ENCODE results near the gene SLC13A3.

Gene SLC13A3

DNA sequence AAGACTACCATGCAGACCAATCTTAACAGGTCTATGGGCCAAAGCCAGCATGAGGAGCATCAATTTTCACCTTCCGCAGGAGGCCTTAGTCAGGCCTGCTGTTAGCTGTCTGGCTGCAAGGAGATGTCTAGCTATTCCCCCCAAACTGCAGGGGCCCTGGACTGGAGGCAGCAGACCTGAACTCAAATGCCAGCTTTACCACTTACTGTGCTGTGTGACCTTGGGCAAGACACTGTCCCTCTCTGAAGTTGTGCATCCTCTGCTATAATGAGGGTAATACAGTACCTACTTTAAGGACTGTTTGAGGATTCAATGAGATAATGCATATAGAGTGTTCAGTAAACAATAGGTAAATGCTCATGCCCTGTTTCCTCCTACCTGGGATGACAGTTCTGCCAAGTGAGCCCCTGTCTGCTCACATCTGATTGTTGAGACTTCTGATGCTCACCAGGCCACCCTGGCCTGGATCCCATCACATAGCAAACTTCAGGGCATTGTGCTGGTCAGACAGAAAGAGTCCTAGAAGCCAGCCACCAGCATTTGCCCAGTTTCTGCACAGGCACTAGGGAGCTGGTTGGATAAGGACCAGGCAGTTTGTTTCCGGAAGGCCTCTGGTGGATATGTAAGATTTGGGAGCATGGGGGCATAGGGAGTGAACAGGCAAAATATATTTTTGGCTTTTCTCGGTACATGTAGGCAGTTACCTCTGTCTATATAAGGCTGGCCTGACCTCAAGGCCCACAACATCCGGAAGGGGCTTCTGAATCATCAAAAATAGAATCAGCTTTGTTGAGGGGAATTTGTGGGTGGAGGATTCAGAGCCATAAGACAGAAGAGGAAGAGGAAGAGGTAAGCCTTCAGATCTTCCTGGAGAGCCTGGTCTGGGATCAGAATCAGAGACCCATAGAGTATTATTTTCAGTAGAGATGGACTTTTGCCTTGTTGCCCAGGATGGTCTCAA lies 98.5 kb downstream of the SLC13A3 start:
- DNase-seq: no peak

DNA sequence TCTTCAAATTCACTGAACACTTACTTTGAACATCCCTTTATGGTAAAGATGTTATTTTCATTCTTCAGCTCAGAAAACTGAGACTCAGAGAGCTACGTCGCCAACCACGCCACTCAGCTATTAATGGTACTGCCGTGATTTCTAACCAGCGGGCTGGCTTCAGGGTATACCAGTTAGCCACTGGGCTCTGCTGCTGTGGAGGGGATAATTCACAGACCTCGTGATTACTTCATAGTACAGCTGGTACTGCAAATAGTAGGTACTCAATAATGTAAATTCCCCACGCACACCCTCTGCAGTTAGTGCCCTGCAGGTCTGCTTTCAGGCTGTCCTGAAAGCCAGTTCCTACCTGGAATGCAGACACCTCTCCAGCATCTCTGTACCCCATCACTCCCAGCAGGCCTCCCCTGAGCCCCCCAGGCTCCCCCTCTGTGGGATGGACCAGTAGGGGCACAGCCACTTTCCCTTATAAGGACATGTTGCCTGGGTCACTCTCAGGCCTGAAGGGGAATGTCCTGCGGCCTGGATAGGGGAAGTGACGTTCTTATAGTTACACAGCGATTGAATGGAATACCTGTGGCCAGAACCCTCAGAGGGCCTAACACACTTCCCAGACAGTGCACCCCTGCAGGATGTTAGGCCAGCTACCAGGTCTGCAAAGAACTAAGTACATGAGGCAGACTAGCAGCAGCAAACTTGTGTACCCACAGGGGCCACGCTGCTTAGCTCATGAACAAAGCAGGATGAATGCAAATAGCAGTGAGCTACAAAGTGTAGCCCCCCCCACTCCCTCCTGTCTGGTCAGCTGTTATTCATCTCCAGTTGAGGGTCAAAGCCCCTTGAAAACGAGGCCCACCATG lies 99.5 kb downstream of the SLC13A3 start:
- DNase-seq: no peak

DNA sequence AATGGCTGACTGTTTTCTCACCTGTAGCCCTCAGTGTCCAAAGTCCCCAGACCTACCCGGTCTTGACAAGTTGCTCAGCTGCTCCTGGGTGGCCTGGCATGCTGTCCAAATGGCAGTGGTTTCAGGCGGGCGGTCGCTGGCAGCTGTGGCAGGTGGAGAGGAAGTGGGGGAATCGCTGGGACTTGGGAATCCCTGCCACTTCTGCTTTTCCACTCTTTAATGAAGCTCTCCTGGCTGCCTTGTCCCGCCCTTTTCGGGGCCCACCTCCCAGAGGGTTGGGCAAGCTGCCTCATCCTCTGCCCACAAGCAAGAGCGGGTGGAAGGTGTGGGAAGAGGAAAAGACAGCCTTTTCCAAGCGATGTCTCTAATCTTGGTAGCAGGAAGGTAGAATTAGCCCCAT lies 100.8 kb downstream of the SLC13A3 start, which contains the start of gene OCSTAMP:
OCSTAMP (minus strand) TSS at position 194 of the 400 bp plus-strand sequence; CDS start at position 100, 94 bp downstream.
- DNase-seq: no peak

DNA sequence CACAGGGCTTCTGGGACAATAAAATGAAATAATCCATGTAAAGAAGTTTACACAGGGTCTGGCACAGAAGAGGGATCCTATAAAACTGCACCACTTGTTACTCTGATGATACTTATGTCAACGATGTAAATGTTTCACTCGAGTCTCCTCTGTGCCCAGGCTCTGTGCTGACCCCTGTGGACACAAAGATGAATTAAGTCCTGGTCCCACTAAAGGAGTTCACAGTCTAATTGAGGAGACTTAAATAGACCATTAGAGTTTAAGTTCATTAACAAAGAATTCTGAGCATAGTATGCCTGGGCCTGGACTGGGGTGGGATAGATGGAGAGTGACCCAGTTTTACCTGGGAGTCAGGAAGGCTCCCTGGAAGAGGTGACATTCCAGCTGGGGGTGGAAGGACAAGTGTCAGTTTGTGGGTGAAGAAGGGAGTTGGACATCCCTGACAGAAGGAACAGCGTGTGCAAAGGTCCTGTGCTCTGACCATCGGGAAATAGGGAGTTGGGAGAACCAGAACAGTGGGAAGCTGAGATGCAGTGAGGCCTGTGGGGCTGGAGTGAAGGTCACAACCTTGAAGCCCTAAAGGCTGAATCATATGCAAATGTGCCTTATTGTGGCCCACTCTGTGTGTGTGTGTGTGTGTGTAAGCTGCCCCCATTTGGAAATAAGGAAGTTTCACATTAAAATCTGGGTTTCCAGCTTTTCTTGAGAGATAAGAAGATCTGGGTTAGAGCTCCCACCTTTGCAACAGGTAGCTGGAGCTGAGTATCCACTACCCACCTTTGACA lies 101.9 kb downstream of the SLC13A3 start:
- no peak for DNase-seq

DNA sequence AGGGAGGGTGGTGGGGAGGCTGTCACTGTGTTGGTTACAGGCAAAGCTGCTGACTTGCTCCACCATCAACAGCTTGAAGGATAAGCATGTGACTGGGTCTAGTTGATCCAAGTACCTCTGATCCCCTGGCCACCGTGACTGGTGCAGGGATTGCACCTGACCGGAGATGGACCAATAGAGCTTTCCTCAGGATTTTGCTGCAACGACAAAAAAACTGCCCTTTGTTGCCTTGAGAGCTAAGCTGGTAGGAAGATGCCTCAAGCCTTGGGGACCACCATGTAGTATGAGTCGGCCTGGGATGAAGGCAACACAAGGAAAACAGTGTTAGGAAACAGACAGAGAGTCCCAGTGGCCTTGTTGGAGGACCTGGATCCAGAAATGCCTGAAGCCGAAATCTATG lies 102.6 kb downstream of the SLC13A3 start:
- DNase-seq: no peak

DNA sequence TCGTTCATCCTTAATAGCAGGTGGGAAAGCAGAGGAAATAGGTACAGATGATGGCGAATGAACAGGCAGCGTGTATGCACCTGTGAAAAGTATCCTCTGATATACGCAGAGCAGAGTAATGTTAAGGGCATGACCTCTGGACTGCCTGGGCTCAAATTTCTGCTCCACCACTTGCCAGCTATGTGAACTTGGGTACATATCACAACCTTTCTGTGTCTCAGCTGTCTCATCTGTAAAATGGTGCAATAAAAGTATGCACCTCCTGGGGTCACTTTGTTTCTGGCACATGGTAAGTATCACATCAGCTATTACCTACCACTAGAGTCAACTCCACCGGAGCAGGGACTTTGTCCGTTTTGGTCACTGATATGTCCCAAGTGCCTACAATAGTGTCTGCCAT lies 103.3 kb downstream of the SLC13A3 start:
- DNase-seq: no peak

DNA sequence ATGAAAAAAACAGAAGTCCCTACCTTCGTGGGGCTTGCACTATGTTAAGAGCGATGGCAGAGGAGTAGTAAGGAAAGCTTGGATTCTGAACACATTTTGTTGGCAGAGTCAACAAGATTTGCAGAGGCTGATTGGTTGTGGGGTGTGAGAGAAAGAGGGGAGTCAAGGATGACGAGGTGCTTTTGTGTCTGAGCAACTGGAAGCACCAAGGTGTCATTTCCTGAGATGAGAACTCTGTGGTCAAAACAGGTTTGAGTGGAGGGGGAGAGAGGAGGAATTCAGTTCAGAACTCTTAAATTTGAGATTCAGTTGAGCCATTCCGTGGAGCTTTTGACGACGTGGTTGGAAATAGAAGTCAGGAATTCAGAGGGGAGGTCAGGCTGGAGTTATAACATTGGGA lies 104.3 kb downstream of the SLC13A3 start:
- DNase-seq: no peak

DNA sequence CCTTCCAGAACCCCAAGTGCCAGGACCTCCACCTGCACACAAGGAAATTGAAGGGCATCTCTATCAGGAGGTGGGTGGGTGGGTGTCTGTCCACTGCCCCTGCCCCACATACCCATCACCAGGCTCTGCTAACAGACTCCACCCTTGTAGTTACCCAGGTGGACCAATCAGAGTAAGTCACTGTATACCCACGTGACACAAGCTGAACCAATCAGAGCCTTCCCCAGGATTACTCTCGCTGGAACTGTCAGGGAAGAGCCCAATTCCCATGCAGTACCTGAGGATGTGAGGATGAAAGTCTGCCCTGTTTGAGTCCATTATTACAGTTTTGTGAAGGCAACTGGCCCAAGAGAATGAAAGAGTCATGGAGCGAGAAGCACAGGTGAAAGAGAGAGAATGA lies 105.0 kb downstream of the SLC13A3 start:
- no peak for DNase-seq

DNA sequence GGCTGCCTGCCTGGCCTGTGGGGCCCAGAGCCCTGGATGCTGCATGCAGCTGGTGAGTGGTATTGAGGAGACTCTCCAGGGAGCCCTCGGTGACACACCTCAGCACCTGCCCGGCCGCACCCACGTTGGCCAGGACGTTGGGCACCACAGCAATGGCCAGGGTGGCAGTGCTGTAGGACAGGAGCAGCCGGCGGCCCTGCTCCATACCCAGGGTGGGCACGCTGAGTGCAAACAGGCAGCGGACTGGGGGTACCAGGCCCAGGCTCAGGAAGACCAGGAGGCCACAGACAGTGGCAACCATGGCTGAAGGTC lies 105.5 kb downstream of the SLC13A3 start:
- DNase-seq: no peak

DNA sequence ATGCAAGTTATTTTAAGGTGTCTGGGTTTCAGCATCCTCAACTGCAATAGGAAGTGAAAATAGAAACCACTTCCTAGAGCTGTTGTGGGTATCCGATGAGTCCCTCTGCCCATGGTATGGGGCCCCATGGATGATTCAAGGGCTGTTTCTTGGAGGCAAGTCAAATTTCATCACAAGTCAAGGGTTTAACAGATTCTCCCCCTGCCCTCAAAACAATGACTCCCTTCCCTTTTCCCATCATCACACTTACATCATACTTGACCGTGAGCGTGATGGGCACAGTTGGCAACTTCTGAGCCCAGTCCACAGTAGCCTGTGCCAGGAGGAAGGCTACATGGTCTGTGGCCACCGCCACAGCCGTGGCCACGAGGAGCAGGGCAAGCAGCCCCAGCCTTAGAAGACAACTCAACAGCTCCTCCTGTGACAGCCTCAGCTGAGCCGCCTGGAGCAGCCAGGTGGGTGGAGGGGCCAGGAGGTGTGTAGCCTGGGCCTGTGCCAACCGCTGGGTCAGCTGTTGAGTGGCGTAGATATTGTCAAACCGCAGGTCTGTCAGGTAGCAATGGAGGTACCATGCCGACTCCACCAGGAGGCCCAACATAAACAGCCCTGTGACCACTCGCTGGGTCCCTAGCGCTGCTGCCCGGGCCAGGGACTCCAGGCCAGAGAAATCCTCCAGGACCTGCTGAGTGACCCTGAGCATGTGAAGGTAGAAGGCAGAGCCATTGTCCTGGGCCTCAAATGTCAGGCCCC lies 106.0 kb downstream of the SLC13A3 start:
- no peak for DNase-seq

DNA sequence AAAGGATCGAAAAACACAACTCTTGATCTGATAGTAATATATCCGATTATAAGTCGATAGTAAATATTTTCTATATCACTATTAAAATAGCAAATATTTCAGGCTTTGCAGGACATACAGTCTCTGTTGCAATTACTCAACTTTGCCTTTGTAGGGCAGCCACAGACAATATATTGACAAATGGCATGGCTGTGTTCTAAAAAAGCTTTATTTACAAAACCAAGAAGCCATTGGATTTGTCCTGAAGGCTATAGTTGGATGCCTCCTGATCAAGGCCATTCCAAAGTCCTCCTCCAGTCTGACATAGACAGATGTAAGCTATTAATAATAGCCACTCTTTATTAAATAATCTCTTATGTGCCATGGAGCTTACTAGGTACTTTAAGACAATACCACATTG lies 106.7 kb downstream of the SLC13A3 start:
- DNase-seq: no peak

DNA sequence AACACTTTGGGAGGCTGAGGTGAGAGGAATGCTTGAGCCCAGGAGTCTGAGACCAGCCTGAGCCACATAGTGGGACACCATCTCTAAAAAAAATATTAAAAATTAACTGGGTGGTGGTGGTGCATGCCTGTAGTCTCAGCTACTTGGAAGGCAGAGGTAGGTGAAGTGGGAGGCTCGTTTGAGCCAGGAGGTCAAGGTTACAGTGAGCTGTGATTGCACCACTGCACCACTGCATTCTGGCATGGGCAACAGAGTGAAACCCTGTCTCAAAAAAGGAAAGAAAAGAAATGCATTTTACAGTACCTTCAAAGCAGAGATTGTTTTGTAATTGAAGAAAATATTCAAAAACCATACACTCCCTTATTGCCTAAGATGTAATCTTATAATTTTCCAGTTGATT lies 107.3 kb downstream of the SLC13A3 start:
- no peak for DNase-seq

DNA sequence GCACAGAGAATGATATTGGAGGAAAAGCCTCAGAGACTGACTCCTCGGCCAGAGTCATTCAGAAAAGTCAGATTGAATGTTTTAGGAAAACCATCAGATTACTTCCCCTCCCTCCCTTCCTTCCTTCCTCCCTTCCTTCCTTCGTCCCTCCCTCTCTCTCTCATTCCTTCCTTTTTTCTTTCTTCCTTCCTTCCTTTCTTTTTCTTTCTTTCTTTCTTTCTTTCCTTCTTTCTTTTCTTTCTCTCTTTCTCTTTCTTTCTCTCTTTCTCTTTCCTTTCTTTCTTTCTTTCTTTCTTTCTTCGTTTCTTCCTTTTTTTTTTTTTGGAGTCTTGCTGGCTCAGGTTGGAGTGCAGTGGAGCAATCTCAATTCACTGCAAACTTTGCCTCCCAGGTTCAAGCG lies 108.2 kb downstream of the SLC13A3 start:
- no peak for DNase-seq

DNA sequence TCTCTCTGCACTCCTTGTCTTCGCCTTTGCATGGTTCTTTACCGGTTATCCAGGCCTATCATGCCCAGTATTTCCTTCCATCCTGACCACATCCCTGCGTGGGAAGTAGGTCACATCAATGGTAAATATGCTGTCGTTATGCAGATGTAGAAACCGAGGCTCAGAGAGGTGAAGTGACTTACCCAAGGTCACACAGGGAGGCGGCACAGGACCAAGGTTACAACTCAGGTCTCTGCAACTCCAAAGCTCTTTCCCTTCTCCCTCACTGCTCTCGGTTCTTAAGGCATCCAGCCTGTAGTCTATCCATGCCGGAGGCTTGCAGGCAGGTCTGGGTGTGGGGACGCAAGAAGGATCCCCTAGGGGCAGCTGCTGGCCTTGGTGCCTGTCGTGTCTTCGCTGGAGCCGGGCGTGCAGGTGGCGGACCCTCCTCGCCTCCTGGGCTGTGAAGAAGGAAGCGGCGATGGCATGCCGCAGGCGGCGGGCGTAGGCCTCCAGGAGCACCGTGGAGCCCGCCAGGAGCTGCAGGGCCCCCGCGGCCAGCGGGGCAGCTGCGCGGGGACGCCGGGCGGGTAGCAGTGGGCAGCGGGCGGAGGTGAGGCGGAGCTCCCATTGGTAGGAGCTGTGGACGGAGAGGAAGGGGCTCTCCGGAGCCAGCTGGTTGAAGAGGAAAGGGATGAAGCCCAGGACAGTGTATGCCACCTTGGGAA lies 109.9 kb downstream of the SLC13A3 start:
- no peak for DNase-seq

DNA sequence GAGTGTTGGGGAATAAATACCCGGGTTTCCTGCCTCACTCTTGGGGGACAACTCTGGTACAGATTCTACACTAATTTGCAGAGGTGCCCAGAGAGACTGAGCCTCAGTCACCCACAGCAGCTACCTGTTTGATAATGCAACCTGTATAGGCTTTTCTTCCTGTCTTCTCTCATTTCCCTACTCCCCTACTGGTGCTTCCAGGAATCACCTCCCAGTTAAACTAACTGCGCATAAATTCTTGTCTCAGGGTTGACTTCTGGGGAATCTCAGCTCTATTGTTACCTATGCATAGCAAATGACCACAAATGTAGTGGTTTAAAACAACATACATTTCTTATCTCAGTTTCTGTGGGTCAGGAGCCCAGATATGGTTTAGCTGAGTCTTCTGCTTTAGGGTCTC lies 112.1 kb downstream of the SLC13A3 start:
- DNase-seq: no peak

DNA sequence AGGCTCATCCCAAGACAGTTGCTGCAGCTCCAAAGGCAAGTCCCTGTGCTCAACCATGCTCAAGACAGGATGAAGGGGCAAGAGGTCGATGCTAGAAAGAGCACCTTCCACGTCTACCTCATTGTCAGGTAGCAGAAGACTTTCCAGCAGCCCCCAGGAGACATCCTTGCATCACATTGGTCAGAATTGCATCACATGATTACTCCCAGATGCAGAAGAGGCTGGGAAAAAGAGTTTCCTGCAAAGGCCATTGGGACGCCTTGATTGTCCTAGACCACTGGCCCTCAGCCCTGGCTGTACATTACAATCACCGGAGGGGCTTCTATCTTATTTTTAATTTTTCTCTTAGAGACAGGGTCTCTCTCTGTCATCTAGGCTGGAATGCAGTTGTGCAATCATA lies 120.6 kb downstream of the SLC13A3 start:
- DNase-seq: no peak

DNA sequence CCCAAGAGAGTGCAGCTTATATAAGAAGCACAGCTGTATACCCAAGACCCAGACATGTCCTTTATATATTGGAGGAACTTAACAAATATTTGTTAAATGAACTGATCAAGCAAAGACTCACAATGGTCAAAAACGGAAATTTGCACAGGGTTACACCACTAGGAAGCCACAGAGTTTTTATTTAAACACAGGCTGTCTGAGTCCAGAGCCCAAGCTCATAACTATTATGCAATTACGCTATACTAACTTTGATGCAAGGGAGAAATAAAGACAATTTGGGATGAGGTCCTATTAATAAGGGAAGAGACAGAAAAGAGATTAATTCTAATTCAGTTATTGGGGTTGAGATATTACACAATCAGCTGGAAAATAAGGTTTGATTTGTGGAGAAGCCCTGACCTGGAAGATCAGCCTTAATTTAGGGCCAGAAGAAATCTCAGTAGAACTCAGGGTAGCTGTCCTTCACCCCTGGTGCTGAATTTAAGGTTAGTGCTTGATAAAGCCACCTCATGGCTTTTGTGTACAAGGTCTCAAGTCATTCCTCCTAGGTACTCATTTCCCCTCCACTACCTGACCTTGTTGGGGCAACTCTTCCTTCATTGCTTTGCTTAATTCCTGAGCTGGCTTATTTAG lies 127.4 kb downstream of the SLC13A3 start:
- DNase-seq: no peak

DNA sequence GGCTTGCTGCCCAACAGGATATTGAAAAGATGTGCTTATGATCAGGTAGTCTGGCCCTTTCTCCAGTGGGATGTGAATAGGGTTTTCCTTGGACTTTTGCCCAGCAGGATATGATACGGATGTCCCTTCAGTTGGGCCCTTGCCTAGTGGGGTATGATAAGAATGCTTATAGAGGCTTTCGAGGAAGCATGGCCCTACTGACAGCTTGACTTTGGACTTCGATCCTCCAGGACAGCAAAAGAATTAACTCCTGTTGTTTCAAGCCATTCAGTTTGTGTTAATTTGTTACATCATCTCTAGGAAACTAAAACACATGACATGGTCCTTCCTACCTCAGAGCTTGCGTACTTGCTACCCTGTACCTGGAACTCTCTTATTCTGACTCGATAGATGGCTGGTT lies 128.2 kb downstream of the SLC13A3 start:
- DNase-seq: no peak

DNA sequence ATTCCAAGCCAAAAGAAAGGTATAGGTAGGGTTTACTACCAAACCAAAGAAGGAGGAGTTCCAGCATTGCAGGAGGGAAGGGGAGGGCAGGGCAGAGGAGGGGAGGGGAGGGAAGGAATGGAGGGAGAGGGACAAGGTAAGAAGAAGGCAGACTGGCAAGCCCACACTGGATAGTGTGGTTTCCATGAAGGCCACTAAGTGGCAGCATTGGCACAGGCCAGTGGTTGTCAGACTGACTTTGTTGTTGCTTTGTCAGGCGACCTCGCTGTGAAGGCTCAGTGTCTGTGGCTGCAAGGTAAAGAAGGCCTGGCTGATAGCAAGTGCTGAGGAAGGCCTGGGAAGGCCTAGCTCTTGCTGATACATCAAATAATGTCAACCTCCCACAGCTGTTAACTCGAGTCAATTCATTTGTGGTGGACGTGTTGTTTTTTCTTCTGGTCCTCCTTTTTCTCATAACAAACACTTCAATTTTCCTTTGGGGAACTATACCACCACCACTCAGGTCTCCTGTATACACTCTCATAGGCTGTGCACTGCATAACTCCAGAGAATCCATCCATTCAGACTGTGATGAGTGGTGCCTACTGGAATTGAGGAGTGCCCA lies 130.2 kb downstream of the SLC13A3 start:
- DNase-seq: peak in 1 of 2 experiments; percentile 57

DNA sequence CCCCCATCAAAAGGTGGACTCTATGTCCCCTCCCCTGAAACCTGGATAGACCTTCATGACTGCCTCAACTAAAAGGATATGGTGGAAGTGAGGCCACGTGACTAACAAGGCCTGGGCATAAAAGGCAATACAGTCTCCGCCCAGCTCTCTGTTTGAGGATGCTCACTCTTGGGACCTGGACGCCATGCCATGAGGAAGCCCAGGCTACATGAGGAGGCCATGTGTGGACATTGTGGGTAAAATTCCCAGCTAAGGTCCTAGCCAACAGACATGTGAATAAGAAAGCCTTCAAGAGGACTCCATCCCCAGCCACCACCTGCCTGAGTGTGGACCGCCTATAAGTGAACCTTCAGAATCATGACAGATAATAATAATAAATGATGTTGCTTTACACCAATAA lies 130.7 kb downstream of the SLC13A3 start:
- no peak for DNase-seq

Data from NCI-H446 (cell line).